Parathyroid adenoma (tissue), 2 donors: ENCODE measurements around the gene GTPBP8.
"Not testable (repeated sequence)": the region's sequence is repeated elsewhere in the genome, so short reads cannot be mapped to it uniquely, and the experiment has no call there.

ENCODE experiments used
- H2AFZ ChIP-seq: fragments of 300-600 bp; sonication (generic); one replicate; pipeline ENCODE4 v1.7.0; 2017; ENCODE audit warnings: antibody characterized with exemption, mild to moderate bottlenecking
- H3K27ac ChIP-seq: fragments of 300-600 bp; sonication (generic); one replicate; pipeline ENCODE4 v1.7.0; 2017
- H3K27me3 ChIP-seq: fragments of 300-600 bp; sonication (generic); one replicate; pipeline ENCODE4 v1.7.0; 2017; ENCODE audit warnings: low read length; ENCODE audit not compliant: control insufficient read depth, insufficient read depth
- H3K36me3 ChIP-seq: fragments of 300-600 bp; sonication (generic); one replicate; pipeline ENCODE4 v1.7.0; 2017; ENCODE audit warnings: low read length; ENCODE audit not compliant: control insufficient read depth, insufficient read depth
- H3K4me1 ChIP-seq: fragments of 300-600 bp; sonication (generic); one replicate; pipeline ENCODE4 v1.7.0; 2017; ENCODE audit warnings: control low read depth
- H3K4me2 ChIP-seq: fragments of 300-600 bp; sonication (generic); one replicate; pipeline ENCODE4 v1.7.0; 2017; ENCODE audit warnings: low read length
- H3K4me3 ChIP-seq: fragments of 300-600 bp; sonication (generic); one replicate; pipeline ENCODE4 v1.7.0; 2017; ENCODE audit warnings: low read depth, low read length
- H3K79me2 ChIP-seq: fragments of 300-600 bp; sonication (generic); one replicate; pipeline ENCODE4 v1.7.0; 2017; ENCODE audit warnings: control low read depth
- H3K9ac ChIP-seq: fragments of 300-600 bp; sonication (generic); one replicate; pipeline ENCODE4 v1.7.0; 2017; ENCODE audit warnings: mild to moderate bottlenecking
- H3K9me3 ChIP-seq: fragments of 300-600 bp; sonication (generic); one replicate; pipeline ENCODE4 v1.7.0; 2017; ENCODE audit warnings: low read length; ENCODE audit not compliant: control insufficient read depth
- CTCF ChIP-seq: fragments of 300-600 bp; sonication (generic); IDR thresholded peaks from one replicate; pipeline ENCODE4 v1.7.0; 2017; ENCODE audit warnings: antibody characterized with exemption, mild to moderate bottlenecking
- donor health status: primary hyperparathyroidism.

The GTPBP8 gene

DNA sequence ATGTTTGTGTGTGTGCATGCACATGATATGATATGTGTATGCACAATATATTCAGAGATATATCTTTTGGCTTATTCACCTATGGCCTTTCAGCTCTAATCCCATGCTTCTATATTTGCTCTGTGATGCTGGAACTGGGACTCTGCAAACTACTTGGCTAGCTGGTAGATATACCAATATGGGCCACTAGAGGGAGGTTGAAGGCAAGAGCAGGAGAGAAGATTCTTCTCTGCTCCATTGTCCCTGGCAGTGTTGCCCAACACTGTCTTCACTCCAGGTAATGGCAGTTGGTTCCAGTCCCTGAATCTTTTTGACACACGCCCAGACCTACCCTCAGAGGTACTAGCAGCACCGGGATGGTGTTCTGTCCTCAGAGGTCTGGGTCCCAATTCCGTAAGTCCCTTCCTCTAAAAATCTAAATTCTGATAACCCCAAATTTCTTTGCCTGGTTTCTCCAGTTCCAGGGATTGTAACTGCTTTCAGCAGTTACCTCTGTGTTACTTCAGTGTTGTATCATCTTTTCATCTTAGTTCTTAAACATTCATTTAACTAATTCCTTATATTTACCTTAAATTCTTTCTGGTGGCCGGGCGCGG is 44.7 kb downstream of the GTPBP8 start:
- Histone ChIP-seq H3K9me3 (no peaks in the 10 kb centered on the region), H3K36me3 (no peaks in the 10 kb centered on the region), H3K79me2 (no peaks in the 10 kb centered on the region), H3K27me3 (no peaks in the 10 kb centered on the region), H3K27ac (no peak overlapping the region), H3K4me1 (no peaks in the 10 kb centered on the region), H3K4me3 (no peak overlapping the region), H3K9ac (no peak overlapping the region), H2AFZ (no peak overlapping the region), H3K4me2 (no peak overlapping the region)
- TF ChIP-seq CTCF = peak; percentile 73

DNA sequence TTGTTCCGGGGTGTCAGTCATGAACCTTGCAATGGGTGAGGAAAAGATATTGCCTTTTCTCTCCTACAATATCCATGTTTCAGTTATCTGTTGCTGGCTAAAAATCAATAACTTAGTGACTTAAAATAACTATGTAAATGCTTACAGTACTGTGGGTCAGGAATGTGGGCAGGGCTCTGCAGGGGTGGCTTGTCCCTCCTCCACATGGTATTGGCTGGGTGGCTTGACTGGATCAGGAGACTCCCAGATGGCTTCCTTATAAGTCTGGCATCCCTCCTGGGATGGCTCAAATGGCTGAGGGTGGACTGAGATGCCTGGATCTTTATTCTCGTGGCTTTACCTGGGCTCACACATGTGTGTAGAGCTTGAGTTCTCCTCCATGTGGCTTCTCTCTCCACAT is 47.5 kb downstream of the GTPBP8 start:
- Histone ChIP-seq H3K4me1 (no peaks in the 10 kb centered on the region), H3K9ac (no peak overlapping the region), H3K79me2 (no peaks in the 10 kb centered on the region), H3K4me3 (no peak overlapping the region), H3K27ac (no peak overlapping the region), H3K27me3 (no peaks in the 10 kb centered on the region), H3K9me3 (no peaks in the 10 kb centered on the region), H2AFZ (no peak overlapping the region), H3K36me3 (no peaks in the 10 kb centered on the region), H3K4me2 (no peak overlapping the region)
- no peak for TF ChIP-seq CTCF

- no peaks in the 10 kb centered on the region for H3K36me3 ChIP-seq
- no peak overlapping the region for H3K9ac ChIP-seq
- H3K27me3 ChIP-seq = no peaks in the 10 kb centered on the region
- no peak for TF ChIP-seq CTCF
- H3K27ac ChIP-seq = no peak overlapping the region
- no peaks in the 10 kb centered on the region for H3K9me3 ChIP-seq
- H2AFZ ChIP-seq = no peak overlapping the region
- H3K79me2 ChIP-seq = no peaks in the 10 kb centered on the region
- H3K4me1 ChIP-seq = no peaks in the 10 kb centered on the region
- H3K4me3 ChIP-seq = no peak overlapping the region
- H3K4me2 ChIP-seq = no peak overlapping the region
Observed at GRCh38 chr3:113039546-113039945, 48.8 kb downstream of the GTPBP8 start.

DNA sequence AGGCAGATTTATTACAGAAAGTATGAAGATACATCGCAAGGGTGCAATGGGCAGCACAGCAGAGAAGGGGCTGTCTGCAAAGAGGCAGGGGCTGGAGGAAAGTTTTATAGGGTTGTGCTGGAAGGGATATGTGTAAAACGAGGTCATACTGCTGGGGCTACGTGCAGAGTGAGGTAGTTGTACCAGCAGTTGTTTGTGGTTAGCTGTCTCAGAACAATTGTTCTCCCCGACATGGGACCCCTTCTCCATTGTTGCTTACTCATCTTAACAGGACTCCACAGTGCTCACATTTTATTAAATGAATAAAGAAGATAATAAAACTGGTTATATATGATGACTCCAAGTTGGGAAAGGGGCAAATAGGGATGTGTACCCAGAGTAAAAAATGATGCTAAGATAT is 49.4 kb downstream of the GTPBP8 start:
- Histone ChIP-seq H3K79me2 (no peaks in the 10 kb centered on the region), H3K9me3 (no peaks in the 10 kb centered on the region), H3K4me2 (no peak overlapping the region), H3K27ac (no peak overlapping the region), H3K36me3 (no peaks in the 10 kb centered on the region), H3K27me3 (no peaks in the 10 kb centered on the region), H3K4me1 (no peaks in the 10 kb centered on the region), H2AFZ (no peak overlapping the region), H3K4me3 (no peak overlapping the region), H3K9ac (no peak overlapping the region)
- no peak for TF ChIP-seq CTCF

DNA sequence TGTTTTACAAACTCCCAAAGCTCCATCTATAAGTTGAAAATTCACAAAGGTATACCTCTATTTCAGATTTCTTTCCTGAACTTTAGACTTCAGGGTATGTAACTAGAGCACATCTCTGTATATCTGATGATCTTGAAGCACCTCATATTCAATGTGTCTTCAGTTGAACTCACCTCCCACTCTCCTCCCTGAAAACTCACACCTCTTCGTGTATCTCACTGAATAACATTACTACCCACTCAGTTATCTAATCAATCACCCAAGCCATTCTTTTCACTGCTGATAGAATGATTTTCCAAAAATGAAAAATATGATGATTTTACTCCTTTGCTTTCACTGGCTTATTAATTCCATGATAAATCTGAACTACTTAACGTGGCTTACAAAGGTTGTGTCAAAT is 52.9 kb downstream of the GTPBP8 start:
- H3K36me3 ChIP-seq = no peaks in the 10 kb centered on the region
- no peak overlapping the region for H3K4me2 ChIP-seq
- H3K4me3 ChIP-seq = no peak overlapping the region
- no peaks in the 10 kb centered on the region for H3K79me2 ChIP-seq
- no peak overlapping the region for H2AFZ ChIP-seq
- H3K27ac ChIP-seq = no peak overlapping the region
- TF ChIP-seq CTCF = no peak
- H3K9me3 ChIP-seq = no peaks in the 10 kb centered on the region
- H3K4me1 ChIP-seq = no peaks in the 10 kb centered on the region
- no peaks in the 10 kb centered on the region for H3K27me3 ChIP-seq
- no peak overlapping the region for H3K9ac ChIP-seq

DNA sequence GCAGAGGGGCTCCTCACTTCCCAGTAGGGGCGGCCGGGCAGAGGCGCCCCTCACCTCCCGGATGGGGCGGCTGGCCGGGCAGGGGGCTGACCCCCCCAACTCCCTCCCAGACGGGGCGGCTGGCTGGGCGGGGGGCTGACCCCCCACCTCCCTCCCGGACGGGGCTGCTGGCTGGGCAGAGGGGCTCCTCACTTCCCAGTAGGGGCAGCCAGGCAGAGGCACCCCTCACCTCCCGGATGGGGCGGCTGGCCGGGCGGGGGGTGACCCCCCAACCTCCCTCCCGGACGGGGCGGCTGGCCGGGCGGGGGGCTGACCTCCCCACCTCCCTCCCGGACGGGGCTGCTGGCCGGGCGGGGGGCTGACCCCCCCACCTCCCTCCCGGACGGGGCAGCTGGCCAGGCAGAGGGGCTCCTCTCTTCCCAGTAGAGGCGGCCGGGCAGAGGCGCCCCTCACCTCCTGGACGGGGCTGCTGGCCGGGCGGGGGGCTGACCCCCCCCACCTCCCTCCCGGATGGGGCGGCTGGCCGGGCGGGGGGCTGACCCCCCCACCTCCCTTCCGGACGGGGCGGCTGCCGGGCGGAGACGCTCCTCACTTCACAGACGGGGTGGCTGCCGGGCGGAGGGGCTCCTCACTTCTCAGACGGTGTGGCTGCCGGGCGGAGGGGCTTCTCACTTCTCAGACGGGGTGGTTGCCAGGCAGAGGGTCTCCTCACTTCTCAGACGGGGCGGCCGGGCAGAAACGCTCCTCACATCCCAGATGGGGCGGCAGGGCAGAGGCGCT is 55.6 kb downstream of the GTPBP8 start:
- H3K4me3 ChIP-seq, H3K36me3 ChIP-seq, H3K9ac ChIP-seq, H3K79me2 ChIP-seq, H3K27ac ChIP-seq, H3K4me1 ChIP-seq, H3K4me2 ChIP-seq, H3K27me3 ChIP-seq, H2AFZ ChIP-seq, H3K9me3 ChIP-seq: not testable (repeated sequence)
